ENCODE measurements around the gene AQP9.

Gene AQP9

GRCh38 chr15:58138106-58138505, at the start of gene AQP9:
Gene AQP9 (plus strand): TSS chr15:58138381. CDS start chr15:58138566, 185 bp downstream.
- DNase-seq: no peak

GRCh38 chr15:58095415-58095814, 42.8 kb upstream of the AQP9 start:
- no peak for DNase-seq

GRCh38 chr15:58096529-58097084, 41.6 kb upstream of the AQP9 start:
- no peak for DNase-seq

GRCh38 chr15:58103482-58103881, 34.7 kb upstream of the AQP9 start:
- no peak for DNase-seq

- DNase-seq: no peak
Observed at GRCh38 chr15:58108117-58108516, 30.1 kb upstream of the AQP9 start.

GRCh38 chr15:58109419-58109818, 28.8 kb upstream of the AQP9 start:
- no peak for DNase-seq

- no peak for DNase-seq
Observed at GRCh38 chr15:58110999-58111717, 27.0 kb upstream of the AQP9 start.

- DNase-seq: no peak
Observed at GRCh38 chr15:58111718-58112104, 26.5 kb upstream of the AQP9 start.

- peak; percentile 35 for DNase-seq
Observed at GRCh38 chr15:58113358-58113757, 24.8 kb upstream of the AQP9 start.

- DNase-seq: no peak
Observed at GRCh38 chr15:58114388-58114787, 23.8 kb upstream of the AQP9 start.

- no peak for DNase-seq
Observed at GRCh38 chr15:58114812-58115211, 23.4 kb upstream of the AQP9 start.

GRCh38 chr15:58115692-58116091, 22.5 kb upstream of the AQP9 start:
- DNase-seq: peak; percentile 3

- no peak for DNase-seq
Observed at GRCh38 chr15:58117619-58118018, 20.6 kb upstream of the AQP9 start.

GRCh38 chr15:58118272-58118671, 19.9 kb upstream of the AQP9 start:
- DNase-seq: no peak

- no peak for DNase-seq
Observed at GRCh38 chr15:58119016-58119415, 19.2 kb upstream of the AQP9 start.

GRCh38 chr15:58124585-58124984, 13.6 kb upstream of the AQP9 start:
- no peak for DNase-seq

- DNase-seq: no peak
Observed at GRCh38 chr15:58125333-58125732, 12.8 kb upstream of the AQP9 start.

GRCh38 chr15:58134886-58135285, 3.3 kb upstream of the AQP9 start:
- no peak for DNase-seq

- no peak for DNase-seq
Observed at GRCh38 chr15:58135511-58136174, 2.5 kb upstream of the AQP9 start.

GRCh38 chr15:58136731-58137130, 1.4 kb upstream of the AQP9 start:
- DNase-seq: no peak

GRCh38 chr15:58137686-58138085, 495 bp upstream of the AQP9 start:
- DNase-seq: no peak

- no peak for DNase-seq
Observed at GRCh38 chr15:58139276-58139988, 1.3 kb downstream of the AQP9 start.

- no peak for DNase-seq
Observed at GRCh38 chr15:58139989-58140522, 1.9 kb downstream of the AQP9 start.
